IPS-15b (cell line): ENCODE results near the gene TRIM7.

Experiments
- H3K27me3 ChIP-seq: one replicate; pipeline ENCODE4 v1.6.1; 2013; ENCODE audit warnings: low read length; ENCODE audit not compliant: control insufficient read depth, insufficient read depth
- H3K36me3 ChIP-seq: one replicate; pipeline ENCODE4 v1.6.1; 2013; ENCODE audit warnings: low read length; ENCODE audit not compliant: control insufficient read depth, insufficient read depth
- H3K4me1 ChIP-seq: one replicate; pipeline ENCODE4 v1.6.1; 2013; ENCODE audit warnings: mild to moderate bottlenecking, low read length; ENCODE audit not compliant: control insufficient read depth, insufficient read depth
- H3K4me3 ChIP-seq: one replicate; pipeline ENCODE4 v1.5.1; 2013; ENCODE audit warnings: low read depth, low read length
- H3K9ac ChIP-seq: one replicate; pipeline ENCODE4 v1.6.1; 2013; ENCODE audit warnings: low read depth, mild to moderate bottlenecking, low read length
- H3K9me3 ChIP-seq: one replicate; pipeline ENCODE4 v1.6.1; 2013; ENCODE audit warnings: mild to moderate bottlenecking, low read length; ENCODE audit not compliant: control insufficient read depth, insufficient read depth

The TRIM7 gene

DNA sequence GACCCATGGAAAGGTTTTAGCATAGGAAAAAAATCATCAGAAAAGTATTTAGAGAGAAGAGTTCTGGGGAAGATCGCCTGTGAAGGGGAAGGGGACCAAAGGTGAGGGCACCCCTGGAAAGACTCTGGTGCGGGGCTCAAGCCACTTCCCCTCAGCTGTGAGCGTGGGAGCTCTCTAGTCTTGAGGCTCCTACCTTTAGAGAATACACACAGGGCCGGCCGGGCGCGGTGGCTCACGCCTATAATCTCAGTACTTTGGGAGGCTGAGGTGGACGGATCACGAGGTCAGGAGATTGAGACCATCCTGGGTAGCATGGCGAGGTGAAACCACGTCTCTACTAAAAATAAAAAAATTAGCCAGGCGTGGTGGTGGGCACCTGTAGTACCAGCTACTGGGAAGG is 25.0 kb upstream of the TRIM7 start:
- no peaks in the 10 kb centered on the region for H3K27me3 ChIP-seq
- H3K9ac ChIP-seq: no peak overlapping the region
- no peaks in the 10 kb centered on the region for H3K9me3 ChIP-seq
- H3K4me3 ChIP-seq: no peak overlapping the region
- peaks cover 30% of the 10 kb centered on the region for H3K36me3 ChIP-seq
- H3K4me1 ChIP-seq: no peaks in the 10 kb centered on the region

DNA sequence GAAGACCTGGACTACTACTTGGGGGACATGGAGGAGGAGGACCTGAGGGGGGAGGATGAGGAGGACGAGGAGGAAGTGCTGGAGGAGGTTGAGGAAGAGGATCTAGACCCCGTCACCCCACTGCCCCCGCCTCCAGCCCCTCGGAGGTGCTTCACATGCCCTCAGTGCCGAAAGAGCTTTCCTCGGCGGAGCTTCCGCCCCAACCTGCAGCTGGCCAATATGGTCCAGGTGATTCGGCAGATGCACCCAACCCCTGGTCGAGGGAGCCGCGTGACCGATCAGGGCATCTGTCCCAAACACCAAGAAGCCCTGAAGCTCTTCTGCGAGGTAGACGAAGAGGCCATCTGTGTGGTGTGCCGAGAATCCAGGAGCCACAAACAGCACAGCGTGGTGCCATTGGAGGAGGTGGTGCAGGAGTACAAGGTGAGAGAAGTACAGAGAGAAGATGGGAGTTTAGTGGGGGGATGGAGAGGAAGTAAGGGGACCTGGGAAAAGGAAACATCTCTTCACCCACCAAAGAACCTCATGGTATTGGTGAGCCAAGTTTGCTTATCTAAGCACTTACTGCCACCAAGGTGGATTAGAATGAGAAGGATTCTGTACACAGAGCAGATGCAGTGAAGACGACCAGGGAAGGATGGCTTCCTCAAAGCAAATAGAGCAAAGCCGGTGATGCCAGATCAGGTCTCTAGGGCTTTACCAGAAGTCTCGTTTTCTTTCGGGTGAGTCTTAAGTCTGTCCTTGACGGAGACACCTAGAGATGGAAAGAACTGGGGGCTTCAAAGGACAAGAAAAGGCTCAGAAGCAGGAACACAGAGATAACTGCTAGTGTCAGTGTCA is 19.6 kb upstream of the TRIM7 start:
- peak overlapping the region; percentile 96 for H3K4me3 ChIP-seq

DNA sequence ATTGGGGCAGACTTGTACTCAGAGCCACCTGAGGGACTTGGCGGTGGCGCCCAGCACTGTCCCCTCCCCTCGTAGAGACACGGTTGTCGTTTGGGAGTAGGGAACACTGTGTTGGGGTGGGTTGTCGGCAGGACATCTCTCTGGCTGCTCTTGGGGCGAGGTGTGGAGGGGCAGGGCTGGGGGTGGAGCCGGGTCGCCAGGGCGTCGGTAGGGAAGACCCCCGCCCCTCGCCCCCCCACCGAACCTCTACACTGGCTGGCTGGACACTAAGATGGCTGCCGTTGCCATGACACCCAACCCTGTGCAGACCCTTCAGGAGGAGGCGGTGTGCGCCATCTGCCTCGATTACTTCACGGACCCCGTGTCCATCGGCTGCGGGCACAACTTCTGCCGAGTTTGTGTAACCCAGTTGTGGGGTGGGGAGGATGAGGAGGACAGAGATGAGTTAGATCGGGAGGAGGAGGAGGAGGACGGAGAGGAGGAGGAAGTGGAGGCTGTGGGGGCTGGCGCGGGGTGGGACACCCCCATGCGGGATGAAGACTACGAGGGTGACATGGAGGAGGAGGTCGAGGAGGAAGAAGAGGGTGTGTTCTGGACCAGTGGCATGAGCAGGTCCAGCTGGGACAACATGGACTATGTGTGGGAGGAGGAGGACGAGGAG is 18.9 kb upstream of the TRIM7 start:
- Histone ChIP-seq H3K4me1 (no peaks in the 10 kb centered on the region), H3K36me3 (peaks cover 2% of the 10 kb centered on the region), H3K4me3 (peak overlapping the region; percentile 96), H3K27me3 (no peaks in the 10 kb centered on the region), H3K9me3 (no peaks in the 10 kb centered on the region), H3K9ac (peak overlapping the region; percentile 8)

More for the DNA sequence above, 19.6 kb upstream of the TRIM7 start:
- Histone ChIP-seq H3K36me3 (peaks cover 2% of the 10 kb centered on the region), H3K9me3 (no peaks in the 10 kb centered on the region), H3K9ac (no peak overlapping the region), H3K27me3 (no peaks in the 10 kb centered on the region), H3K4me1 (no peaks in the 10 kb centered on the region)

DNA sequence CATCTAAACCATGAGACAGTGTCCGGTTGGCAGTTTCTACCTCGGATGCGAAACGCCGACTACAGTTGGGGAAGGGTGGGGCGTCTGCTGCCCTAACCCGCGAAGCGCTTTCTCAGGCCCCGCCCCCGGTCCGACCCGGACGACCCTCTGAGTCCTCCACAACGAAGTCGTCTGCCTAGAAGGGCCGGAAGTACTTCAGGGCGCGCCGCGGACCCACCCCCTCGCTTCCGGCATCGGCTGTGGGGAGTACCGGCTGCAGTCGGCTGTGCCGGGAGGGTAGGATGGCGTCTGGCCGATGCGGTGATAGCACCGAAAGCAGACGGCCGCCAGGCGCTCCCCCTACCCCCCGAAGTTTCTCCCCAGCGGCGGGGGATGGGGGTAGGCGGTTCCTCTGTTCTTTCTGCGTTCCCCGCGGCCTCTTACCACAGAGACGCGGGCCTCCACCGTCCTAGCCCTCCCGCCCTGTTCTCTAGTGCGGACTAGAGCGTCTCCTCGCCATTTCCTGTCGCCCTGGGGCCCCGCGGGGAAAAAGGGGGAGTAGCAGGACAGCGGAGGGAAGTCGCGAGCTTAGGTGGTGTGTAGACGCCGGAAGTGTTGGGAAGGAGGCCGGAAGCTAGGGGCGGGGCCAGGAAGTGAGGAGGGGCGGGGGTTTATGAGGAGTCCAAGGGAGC is 18.2 kb upstream of the TRIM7 start, which contains the start of gene TRIM41:
Gene TRIM41 (plus strand): TSS at position 224 of the 671 bp plus-strand sequence. CDS start 719 bp downstream, outside the sequence.
- Histone ChIP-seq H3K27me3 (no peaks in the 10 kb centered on the region), H3K4me3 (peak within 1 kb of the TSS; percentile 96), H3K4me1 (no peaks in the 10 kb centered on the region), H3K9me3 (no peaks in the 10 kb centered on the region), H3K9ac (peak within 1 kb of the TSS; percentile 92), H3K36me3 (peaks cover 2% of the 10 kb centered on the region)

DNA sequence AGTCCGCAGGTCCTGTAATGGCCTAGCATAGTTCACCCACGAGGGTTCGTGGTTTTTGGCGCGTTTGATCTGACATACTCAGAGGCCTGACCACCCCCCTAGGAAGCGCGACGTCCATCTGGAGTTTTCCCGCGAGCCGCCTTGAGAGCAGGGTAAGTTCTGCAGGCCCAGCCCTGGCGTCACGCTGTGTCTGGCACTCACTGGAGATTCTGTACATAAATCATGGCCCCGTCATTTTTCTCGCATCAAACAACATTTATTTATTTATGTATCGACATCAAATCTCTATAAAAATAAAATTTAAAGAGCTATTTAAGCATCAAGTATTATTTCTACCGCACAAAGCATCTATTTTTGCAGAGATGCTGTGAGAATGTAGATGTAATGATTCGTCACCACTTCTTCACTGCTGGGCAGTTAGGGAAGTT is 17.6 kb upstream of the TRIM7 start:
- H3K4me1 ChIP-seq: no peaks in the 10 kb centered on the region
- H3K36me3 ChIP-seq: peaks cover 2% of the 10 kb centered on the region
- no peaks in the 10 kb centered on the region for H3K9me3 ChIP-seq
- H3K9ac ChIP-seq: peak overlapping the region; percentile 49
- peak overlapping the region; percentile 96 for H3K4me3 ChIP-seq
- peaks cover 4% of the 10 kb centered on the region for H3K27me3 ChIP-seq

DNA sequence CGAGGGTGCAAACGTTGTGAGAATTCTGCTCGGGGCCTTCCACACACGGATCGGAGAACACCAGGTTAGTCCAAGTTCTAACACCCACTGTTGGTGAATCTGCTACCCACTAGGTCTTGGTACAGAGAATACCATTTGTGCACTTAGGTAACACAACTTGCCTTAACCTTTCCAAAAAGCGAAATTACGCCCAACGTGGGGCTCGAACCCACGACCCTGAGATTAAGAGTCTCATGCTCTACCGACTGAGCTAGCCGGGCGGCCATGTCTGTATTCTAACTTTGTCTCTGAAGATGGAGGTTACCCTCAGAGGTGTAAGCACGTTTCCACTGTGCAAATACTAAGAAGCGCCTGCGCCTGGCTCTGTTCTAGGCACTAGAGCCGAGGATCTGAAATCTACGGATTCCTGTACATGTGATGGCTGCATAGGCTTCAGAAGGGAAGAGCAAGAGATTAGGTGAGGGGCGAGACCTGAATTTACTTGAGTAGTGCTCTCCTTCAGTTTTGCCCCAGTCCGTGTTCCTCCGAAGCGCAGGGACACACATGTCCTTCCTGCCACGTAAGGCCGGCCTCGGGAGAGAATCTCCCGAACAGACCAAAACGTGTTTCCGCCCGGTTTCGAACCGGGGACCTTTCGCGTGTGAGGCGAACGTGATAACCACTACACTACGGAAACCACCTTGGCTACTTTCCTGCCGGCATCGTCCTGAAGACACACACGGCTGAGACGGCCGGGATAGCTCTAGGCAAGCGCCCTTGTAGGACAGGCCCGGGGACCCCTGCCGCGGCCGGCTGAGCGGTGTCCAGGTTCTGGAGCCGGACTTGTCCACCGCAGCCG is 17.0 kb upstream of the TRIM7 start:
- Histone ChIP-seq H3K4me3 (peak overlapping the region; percentile 96), H3K27me3 (peaks cover 6% of the 10 kb centered on the region), H3K9ac (peak overlapping the region; percentile 92), H3K36me3 (peaks cover 2% of the 10 kb centered on the region), H3K9me3 (no peaks in the 10 kb centered on the region), H3K4me1 (no peaks in the 10 kb centered on the region)

DNA sequence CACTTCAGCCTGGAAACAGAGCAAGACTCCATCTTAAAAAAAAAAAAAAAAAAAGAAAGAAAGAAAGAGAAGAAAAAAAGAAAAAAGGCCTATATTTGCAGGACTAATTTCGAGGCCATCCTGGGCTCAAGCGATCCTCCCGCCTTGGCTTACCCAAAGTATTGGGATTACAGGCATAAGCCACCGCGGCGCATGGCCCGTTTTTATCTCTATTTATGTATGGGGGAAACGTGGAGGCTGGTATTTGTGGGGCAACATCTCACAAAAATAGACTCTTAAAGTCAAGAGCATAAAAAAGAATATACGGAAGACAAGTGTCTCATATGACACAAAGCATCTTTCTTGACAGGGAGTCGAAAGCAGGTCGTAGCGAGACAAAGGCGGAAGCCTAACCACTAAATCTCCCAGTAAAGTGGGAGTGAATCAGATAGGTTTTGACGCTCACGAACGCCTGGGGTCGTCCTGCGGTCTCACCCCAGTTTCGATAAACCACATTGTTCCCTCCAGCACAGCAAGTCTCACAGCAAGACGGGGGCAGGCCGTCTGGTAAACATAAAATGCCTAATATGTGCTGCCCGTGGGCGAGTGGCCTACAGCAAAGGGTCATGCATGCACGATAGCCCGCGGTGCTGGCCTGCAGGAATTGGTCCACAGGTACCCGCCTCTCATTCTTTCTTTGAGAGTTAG is 16.3 kb upstream of the TRIM7 start:
- Histone ChIP-seq H3K27me3 (peaks cover 7% of the 10 kb centered on the region), H3K4me1 (no peaks in the 10 kb centered on the region), H3K36me3 (no peaks in the 10 kb centered on the region), H3K4me3 (peak overlapping the region; percentile 38), H3K9ac (no peak overlapping the region), H3K9me3 (no peaks in the 10 kb centered on the region)

DNA sequence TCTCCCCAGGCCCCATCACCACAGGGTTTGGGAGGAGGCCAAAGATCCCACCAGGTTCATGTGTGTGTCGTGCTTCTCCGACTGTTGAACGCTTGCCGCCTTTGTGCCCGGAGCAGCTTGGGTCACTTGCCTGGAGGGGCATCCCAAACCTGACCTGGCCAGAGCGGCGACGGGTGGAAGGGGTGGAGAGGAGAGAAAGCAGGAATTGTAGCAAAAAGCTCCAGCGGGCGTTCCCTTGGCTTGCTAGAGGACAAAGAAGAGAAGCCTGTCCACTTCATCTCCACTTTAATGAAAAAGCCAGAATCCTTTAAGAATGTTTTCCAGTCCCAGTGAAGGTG is 15.2 kb upstream of the TRIM7 start:
- H3K4me3 ChIP-seq: no peak overlapping the region
- H3K9ac ChIP-seq: no peak overlapping the region
- H3K9me3 ChIP-seq: no peaks in the 10 kb centered on the region
- H3K36me3 ChIP-seq: no peaks in the 10 kb centered on the region
- H3K27me3 ChIP-seq: peaks cover 8% of the 10 kb centered on the region
- H3K4me1 ChIP-seq: no peaks in the 10 kb centered on the region

DNA sequence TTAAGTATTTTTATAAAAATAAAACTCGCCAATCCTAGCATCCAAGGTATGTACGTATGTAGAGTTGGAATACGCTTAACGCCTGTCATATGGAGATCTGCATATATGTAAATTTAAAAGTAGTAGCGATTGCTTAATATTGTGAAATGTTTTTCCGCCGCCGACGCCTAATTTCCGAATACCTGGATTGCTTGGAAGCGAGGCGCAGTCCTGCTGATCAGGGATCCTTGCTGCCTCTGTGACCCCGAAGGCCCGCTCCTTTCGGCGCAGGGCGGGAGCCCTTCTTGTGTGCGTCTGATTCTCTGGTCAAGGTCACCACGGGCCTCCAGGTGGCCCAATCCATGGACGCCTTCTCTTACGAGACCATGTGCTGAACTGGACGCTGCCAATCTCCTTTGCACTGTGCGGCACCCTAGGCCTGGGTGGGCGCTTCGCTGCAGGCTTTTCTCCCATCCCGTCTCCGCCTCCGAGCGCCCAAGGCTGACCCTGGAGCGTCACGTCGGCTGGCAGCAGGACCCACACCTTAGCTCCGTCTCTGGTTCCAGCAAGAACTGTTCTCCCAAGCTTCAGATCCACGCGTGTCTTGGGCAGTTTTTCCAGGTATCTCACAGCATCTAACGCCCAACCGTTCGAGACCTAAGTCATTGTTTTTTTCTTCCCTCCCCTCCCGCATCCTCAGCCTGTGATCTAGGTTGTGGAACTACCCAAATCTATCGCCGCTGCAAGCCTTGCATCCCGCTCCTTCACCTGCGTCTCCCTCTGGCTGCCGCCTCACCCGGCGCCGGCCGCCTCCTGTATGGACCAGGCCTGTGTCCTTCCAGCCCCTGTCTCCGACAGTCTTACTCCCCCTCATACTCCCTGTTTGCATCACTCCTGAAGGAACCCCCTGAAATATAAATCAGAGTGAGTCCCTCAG is 14.5 kb upstream of the TRIM7 start:
- Histone ChIP-seq H3K4me1 (no peaks in the 10 kb centered on the region), H3K9me3 (no peaks in the 10 kb centered on the region), H3K4me3 (peak overlapping the region; percentile 13), H3K36me3 (no peaks in the 10 kb centered on the region), H3K27me3 (peaks cover 8% of the 10 kb centered on the region), H3K9ac (no peak overlapping the region)

DNA sequence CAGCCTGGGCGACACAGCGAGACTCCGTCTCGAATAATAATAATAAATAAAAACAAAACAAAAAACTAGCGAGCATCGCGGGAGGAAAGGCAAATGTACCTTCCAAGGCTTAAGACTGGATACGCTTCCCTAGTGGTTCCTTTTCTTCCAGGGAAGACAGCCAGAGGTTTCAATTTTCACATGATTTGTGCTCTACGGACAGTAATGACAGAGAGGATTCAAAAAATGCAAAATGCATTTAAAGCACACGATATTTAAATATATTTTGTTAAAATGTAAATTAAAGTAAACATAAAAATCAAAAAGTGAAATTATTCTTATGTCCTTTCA is 13.8 kb upstream of the TRIM7 start:
- H3K9me3 ChIP-seq: no peaks in the 10 kb centered on the region
- H3K27me3 ChIP-seq: peaks cover 8% of the 10 kb centered on the region
- no peaks in the 10 kb centered on the region for H3K4me1 ChIP-seq
- peak overlapping the region; percentile 76 for H3K4me3 ChIP-seq
- no peak overlapping the region for H3K9ac ChIP-seq
- no peaks in the 10 kb centered on the region for H3K36me3 ChIP-seq
